H4 (cell line): ENCODE measurements around the gene MMP17. TPM values are rescaled to one million over a fixed set of nuclear protein-coding genes. Genes with fewer than 3 reads are reported as not detected.
A peak's percentile ranks its signal among the peaks of the same experiment; 100 is the strongest.
"Not testable (repeated sequence)": the region's sequence is repeated elsewhere in the genome, so short reads cannot be mapped to it uniquely, and the experiment has no call there.

Source experiments
- DNase-seq: peaks from one replicate; pipeline ENCODE4 v3.0.0-alpha.2; 2015; ENCODE audit warnings: low spot score
- total RNA-seq: library from RNA; depleted of rRNA; stranded (reverse); fragments of >200 nt; shearing (Covaris generic); gene quantifications from 2 replicates; pipeline ENCODE4 v1.2.3, GENCODE V29; 2014

The MMP17 gene
- total RNA-seq, 1 experiment from 2014 or later = 5.0 TPM

GRCh38 chr12:131863711-131864396 is 35.7 kb downstream of the MMP17 start:
- no peak for DNase-seq

DNA sequence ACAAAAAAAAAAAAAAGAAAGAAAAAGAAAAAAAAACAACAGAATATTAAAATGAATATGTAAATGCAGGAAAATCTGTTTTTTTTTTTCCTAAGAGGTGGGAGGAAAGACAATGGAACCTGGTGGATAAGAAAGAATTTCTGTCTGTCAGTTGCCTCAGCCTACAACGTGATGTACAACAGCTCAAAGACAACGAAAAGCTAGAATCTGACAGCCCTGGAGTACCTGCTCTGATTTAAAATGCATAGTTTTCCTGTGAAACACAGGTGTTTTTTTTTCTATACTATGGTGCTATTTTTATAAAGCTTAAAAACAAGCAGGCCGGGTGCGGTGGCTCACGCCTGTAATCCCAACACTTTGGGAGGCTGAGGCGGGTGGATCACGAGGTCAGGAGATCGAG is 36.3 kb downstream of the MMP17 start:
- no peak for DNase-seq

GRCh38 chr12:131865180-131865875 is 37.1 kb downstream of the MMP17 start:
- DNase-seq = no peak

DNA sequence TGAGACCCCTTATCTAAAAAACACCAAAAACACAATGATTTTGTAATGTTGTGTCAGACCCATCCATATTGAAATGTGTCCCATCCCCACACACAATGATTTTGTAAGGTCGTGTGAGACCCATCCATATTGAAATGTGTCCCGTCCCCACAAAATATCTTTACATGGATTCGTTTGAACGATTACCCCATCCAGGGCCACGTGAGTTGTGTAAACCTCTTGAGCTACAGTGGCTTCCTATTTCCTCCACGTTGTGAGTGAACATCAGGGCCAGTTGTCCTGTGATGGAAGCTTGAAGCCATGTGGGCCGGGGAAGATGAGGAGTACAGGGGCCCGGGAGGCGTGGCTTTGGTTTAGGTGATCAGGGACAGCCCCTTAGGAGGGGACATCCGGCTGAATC is 39.3 kb downstream of the MMP17 start:
- no peak for DNase-seq

GRCh38 chr12:131867891-131868675 is 39.9 kb downstream of the MMP17 start:
- peak; percentile 48 for DNase-seq

DNA sequence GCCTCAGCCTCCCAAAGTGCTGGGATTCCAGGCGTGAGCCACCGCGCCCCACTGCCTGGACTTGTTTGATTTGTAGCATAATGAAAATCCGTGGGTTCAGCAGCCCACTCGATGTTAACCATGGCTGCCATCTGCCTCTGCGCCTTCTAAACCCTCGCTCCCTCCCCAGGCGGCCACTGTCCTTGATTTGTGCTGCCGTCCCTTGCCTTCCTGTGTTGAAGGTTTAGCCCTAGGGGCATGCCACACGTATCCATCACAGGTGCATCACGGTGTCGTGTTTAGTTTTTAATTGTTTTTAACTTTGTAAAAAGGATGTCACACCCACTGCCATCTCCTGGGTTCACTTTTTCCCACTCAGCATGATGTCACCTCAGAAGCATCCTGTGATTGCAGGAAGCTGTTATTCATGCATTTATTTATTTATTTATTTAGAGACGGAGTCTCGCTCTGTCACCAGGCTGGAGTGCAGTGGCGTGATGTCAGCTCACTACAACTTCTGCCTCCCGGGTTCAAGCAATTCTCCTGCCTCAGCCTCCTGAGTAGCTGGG is 41.8 kb downstream of the MMP17 start:
- peak; percentile 79 for DNase-seq

DNA sequence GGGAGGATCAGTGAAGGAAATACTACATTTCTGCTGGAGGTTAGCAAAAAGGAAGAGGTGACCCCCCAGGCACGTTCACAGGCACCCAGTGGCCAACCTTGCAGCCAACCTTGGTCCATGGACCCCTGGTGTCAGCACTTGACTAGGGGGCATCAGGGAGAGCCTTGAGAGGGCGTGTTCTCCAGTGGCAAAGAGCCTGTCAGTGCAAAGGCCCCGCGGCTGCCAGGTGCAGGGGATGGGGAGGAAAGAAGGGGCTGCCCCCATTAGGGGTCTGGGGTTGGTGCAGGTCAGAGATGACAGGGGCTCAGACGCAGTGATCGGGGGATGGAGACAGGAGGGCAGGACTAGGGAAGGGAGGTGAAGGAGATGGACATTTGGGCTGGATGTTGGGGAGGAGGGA is 43.5 kb downstream of the MMP17 start:
- no peak for DNase-seq

DNA sequence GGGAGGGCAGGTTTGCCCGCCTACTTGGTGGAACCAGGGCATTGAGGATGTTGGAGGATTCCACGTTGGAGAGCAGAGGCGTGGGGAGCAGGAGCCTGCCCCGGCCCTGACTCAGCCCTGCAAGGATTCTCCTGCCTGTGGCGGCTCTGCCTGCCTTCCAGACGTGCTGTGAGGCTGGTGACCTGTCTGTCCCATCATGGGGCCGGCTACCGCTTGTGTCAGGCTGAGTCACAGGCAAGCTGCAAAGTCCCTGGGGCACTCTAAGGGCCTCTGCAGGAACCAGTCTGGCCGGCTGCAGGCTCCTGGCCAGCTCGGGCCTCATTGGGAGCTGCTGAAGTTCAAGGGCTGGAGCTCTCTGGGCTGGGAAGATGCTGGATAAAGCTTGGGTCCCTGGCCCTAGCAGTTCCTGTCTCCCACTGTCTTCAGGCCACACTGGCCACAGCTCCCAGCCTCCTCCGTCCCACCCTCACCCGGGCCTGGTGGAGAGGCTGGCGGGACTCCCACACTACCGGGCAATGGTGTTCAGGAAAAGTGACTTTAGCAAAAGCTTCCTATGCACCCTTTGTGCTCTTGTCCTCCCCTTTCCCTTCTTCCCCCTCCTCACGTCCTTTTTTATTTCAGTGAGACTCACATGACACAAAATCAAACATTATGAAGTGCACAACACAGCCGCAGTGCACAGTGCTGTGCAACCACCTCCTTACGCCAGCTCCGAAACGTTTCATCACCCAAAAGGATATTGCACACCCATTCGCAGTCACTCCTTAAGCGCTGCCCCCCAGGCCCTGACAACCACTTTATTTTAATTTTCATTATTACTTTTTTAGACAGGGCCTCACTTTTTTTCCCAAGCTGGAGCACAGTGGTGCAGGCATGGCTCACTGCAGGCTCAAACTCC is 44.2 kb downstream of the MMP17 start:
- DNase-seq = peak; percentile 72

- DNase-seq = no peak
These were observed 45.1 kb downstream of the MMP17 start for GRCh38 chr12:131873293-131873692.

- DNase-seq = not testable (repeated sequence)
These were observed 46.8 kb downstream of the MMP17 start for GRCh38 chr12:131874972-131875371.

- not testable (repeated sequence) for DNase-seq
These were observed 49.0 kb downstream of the MMP17 start for GRCh38 chr12:131877216-131877615.

DNA sequence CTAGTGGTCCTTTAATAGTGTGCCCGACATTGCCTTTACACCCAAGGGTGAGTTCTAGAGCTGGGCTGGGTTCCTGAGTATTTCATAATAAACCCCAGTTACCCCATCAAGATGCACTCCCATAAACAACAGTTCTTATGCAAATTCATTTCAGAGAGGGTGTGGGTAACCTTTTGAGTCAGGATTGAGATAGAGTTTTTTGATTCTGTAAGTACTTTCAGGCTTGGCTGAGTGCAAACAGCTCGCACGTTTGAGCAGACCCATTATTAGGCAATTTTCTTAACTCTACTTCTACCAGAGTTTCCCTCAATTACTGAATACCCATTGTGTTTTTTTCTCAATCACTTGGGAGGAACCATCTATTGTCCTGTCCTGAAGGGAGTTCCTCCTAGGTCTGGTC is 50.2 kb downstream of the MMP17 start:
- DNase-seq = not testable (repeated sequence)

GRCh38 chr12:131882804-131883520 is 54.8 kb downstream of the MMP17 start:
- no peak for DNase-seq

GRCh38 chr12:131883521-131883900 is 55.3 kb downstream of the MMP17 start:
- no peak for DNase-seq

GRCh38 chr12:131885076-131885475 is 56.9 kb downstream of the MMP17 start:
- DNase-seq = not testable (repeated sequence)

- no peak for DNase-seq
These were observed 57.4 kb downstream of the MMP17 start for GRCh38 chr12:131885543-131886057.

GRCh38 chr12:131891722-131892121 is 63.5 kb downstream of the MMP17 start:
- DNase-seq = not testable (repeated sequence)

GRCh38 chr12:131892711-131893604 is 64.8 kb downstream of the MMP17 start:
- no peak for DNase-seq

GRCh38 chr12:131893605-131894312 is 65.6 kb downstream of the MMP17 start:
- no peak for DNase-seq
